Measurements from ENCODE around the gene INO80E.

- TF ChIP-seq MAX (IDR thresholded peaks at IDR 0.05), result no peak
- TF ChIP-seq ZNF274 (IDR thresholded peaks at IDR 0.05; ENCODE audit: low read depth, low read length), result no peak
- no peak for TF ChIP-seq YY1 (IDR thresholded peaks at IDR 0.05; ENCODE audit: extremely low read depth, insufficient replicate concordance, low read depth, low read length)
- no peak for TF ChIP-seq CEBPB (IDR thresholded peaks at IDR 0.05; ENCODE audit: low read depth)
- TF ChIP-seq POLR2A (IDR thresholded peaks at IDR 0.05; ENCODE audit: borderline replicate concordance, extremely low read depth, insufficient read depth, insufficient read length), result no peak
These were observed 10.0 kb downstream of the INO80E start for GRCh38 chr16:30006095-30006473.

Measured in HCT116 (cell line).